Measurements from ENCODE around the gene RHPN2. TPM values are rescaled to one million over a fixed set of nuclear protein-coding genes. Genes with fewer than 3 reads are reported as not detected.

Gene RHPN2
- total RNA-seq, 1 donor from 2014 or later = 4.5 TPM

DNA sequence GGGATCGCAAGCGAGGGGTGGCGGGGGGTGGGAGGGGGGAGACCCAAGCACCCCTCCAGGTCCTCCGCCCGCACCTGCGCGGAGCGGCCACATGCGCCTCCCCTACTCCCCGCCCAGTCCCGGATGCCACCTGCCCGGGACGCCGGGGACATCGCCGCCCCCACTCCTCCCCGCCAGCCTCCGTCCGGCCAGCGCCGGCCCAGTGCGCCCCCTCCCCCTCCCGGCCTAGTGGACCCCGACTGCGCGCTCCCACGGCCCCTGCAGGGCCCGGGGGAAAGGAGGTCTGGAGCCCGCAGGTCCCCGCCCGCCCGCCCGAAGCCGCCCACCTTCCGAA lies 263 bp downstream of the RHPN2 start:
- DNase-seq (ENCODE audit: low spot score) = peak; percentile 16
- H3K9me3 Mint-ChIP-seq (ENCODE audit: unreplicated experiment) = no peaks in the 10 kb centered on the region
- H3K4me3 Mint-ChIP-seq (ENCODE audit: unreplicated experiment) = no peak overlapping the region
- H3K27me3 Mint-ChIP-seq (ENCODE audit: unreplicated experiment) = peaks cover 5% of the 10 kb centered on the region
- H3K36me3 Mint-ChIP-seq (ENCODE audit: low read depth, unreplicated experiment) = no peaks in the 10 kb centered on the region
- H3K27ac Mint-ChIP-seq (ENCODE audit: unreplicated experiment) = no peak overlapping the region
- TF ChIP-seq, protein P1, sequence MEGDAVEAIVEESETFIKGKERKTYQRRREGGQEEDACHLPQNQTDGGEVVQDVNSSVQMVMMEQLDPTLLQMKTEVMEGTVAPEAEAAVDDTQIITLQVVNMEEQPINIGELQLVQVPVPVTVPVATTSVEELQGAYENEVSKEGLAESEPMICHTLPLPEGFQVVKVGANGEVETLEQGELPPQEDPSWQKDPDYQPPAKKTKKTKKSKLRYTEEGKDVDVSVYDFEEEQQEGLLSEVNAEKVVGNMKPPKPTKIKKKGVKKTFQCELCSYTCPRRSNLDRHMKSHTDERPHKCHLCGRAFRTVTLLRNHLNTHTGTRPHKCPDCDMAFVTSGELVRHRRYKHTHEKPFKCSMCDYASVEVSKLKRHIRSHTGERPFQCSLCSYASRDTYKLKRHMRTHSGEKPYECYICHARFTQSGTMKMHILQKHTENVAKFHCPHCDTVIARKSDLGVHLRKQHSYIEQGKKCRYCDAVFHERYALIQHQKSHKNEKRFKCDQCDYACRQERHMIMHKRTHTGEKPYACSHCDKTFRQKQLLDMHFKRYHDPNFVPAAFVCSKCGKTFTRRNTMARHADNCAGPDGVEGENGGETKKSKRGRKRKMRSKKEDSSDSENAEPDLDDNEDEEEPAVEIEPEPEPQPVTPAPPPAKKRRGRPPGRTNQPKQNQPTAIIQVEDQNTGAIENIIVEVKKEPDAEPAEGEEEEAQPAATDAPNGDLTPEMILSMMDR (IDR thresholded peaks at IDR 0.05; ENCODE audit: unreplicated experiment) = no peak
- no peaks in the 10 kb centered on the region for H3K4me1 Mint-ChIP-seq (ENCODE audit: unreplicated experiment)

DNA sequence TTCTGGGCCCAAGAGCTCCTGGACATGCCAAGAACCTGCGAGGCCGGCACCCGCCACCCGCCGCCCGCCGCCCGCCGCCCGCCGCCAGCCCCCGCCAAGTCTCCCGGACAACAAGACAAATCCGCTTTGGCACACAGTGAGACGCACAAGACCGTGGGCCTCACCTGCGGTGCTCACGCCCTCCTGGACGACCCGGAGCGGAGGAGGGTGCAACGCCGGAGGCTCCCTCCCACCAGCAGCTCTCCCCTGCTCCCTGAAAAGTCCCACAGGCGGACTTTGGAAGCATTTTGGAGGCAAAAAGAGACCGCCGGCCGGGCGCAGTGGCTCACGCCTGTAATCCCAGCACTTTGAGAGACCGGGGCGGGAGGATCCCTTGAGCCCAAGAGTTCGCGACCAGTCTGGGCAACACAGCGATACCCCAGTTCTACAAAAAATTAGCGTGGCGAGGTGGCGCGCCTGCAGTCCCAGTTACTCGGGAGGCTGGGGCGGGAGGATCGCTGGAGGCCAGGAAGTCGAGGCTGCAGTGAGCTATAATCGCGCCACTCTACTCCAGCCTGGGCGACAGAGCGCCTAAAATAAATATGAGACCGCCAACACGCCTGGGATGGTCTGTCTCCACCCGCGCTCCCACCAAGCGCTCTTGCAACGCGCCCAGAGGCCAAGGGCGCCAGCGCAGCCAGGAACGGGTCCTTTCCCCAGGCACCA lies 783 bp downstream of the RHPN2 start:
- Mint-ChIP-seq H3K27ac (ENCODE audit: unreplicated experiment) (no peak overlapping the region), H3K4me1 (ENCODE audit: unreplicated experiment) (no peaks in the 10 kb centered on the region), H3K27me3 (ENCODE audit: unreplicated experiment) (peaks cover 5% of the 10 kb centered on the region), H3K4me3 (ENCODE audit: unreplicated experiment) (peak overlapping the region; percentile 79), H3K36me3 (ENCODE audit: low read depth, unreplicated experiment) (no peaks in the 10 kb centered on the region), H3K9me3 (ENCODE audit: unreplicated experiment) (no peaks in the 10 kb centered on the region)
- TF ChIP-seq, protein P1 (IDR thresholded peaks at IDR 0.05; ENCODE audit: unreplicated experiment) = no peak
- peak; percentile 11 for DNase-seq (ENCODE audit: low spot score)

DNA sequence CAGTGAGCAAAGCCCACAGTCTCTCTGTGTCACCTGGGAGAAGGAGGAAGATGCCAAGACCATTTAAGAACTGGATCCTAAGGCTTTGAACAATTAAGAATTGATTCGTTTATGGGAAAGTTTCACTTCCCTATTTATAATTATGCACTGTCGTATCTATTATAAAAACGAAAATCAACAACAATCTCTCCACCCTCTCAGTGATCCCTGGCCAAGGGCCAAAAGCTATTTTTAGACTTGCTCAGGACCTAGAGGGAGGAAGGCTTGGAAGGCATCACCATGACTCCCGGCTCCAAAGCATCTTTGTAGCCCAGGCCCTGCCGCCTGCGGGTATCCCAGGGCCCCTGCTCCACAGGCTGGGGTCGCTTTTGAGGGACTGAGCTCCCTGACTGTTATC lies 1.3 kb downstream of the RHPN2 start:
- Mint-ChIP-seq H3K27ac (ENCODE audit: unreplicated experiment) (no peak overlapping the region), H3K36me3 (ENCODE audit: low read depth, unreplicated experiment) (no peaks in the 10 kb centered on the region), H3K4me1 (ENCODE audit: unreplicated experiment) (no peaks in the 10 kb centered on the region), H3K4me3 (ENCODE audit: unreplicated experiment) (peak overlapping the region; percentile 51), H3K9me3 (ENCODE audit: unreplicated experiment) (no peaks in the 10 kb centered on the region), H3K27me3 (ENCODE audit: unreplicated experiment) (peaks cover 5% of the 10 kb centered on the region)
- TF ChIP-seq, protein P1 (IDR thresholded peaks at IDR 0.05; ENCODE audit: unreplicated experiment) = no peak
- DNase-seq (ENCODE audit: low spot score) = no peak

DNA sequence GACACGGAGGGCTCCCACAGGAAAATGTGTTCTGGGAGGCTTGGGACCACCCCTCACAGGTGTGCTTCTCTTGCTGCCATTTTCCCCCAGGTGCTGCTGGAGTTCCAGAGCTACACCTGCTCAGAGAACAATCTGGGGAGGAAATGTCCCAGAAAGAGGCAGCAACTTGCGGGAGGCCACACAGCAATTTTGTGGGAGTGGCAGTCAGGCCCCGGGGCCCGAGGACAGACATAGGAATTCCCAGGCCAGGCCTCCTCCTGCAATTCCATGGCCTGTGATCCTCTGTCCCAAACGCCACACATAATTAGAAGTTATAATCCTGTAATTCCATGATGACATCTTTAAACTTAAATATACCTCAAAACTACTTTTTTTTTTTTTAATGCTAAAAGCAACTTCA lies 1.8 kb downstream of the RHPN2 start:
- Mint-ChIP-seq H3K4me3 (ENCODE audit: unreplicated experiment) (peak overlapping the region; percentile 51), H3K36me3 (ENCODE audit: low read depth, unreplicated experiment) (no peaks in the 10 kb centered on the region)

DNA sequence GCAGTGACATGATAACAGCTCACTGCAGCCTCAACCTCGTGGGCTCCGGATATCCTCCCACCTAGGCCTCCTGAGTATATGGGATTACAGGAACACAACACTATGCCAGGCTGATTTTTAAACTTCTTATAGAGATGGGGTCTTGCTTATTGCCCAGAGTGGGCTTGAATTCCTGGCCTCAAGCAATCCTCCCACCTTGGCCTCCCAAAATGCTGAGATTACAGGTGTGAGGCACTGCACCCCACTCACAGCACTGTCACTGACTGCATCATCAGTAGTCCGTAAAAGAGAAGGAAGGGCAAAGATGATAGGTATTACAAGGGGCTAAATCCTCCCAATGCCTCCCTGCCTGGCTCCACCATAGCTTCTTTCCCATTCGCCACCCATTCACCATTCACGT lies 4.1 kb downstream of the RHPN2 start:
- no peak overlapping the region for H3K4me3 Mint-ChIP-seq (ENCODE audit: unreplicated experiment)
- H3K4me1 Mint-ChIP-seq (ENCODE audit: unreplicated experiment) = peaks cover 2% of the 10 kb centered on the region
- no peak overlapping the region for H3K27ac Mint-ChIP-seq (ENCODE audit: unreplicated experiment)
- DNase-seq (ENCODE audit: low spot score) = no peak
- no peaks in the 10 kb centered on the region for H3K9me3 Mint-ChIP-seq (ENCODE audit: unreplicated experiment)
- H3K36me3 Mint-ChIP-seq (ENCODE audit: low read depth, unreplicated experiment) = no peaks in the 10 kb centered on the region
- TF ChIP-seq, protein P1 (IDR thresholded peaks at IDR 0.05; ENCODE audit: unreplicated experiment) = no peak
- peaks cover 1% of the 10 kb centered on the region for H3K27me3 Mint-ChIP-seq (ENCODE audit: unreplicated experiment)

More for the DNA sequence above, 1.8 kb downstream of the RHPN2 start:
- no peak for DNase-seq (ENCODE audit: low spot score)
- TF ChIP-seq, protein P1 (IDR thresholded peaks at IDR 0.05; ENCODE audit: unreplicated experiment) = no peak
- no peaks in the 10 kb centered on the region for H3K4me1 Mint-ChIP-seq (ENCODE audit: unreplicated experiment)
- H3K27me3 Mint-ChIP-seq (ENCODE audit: unreplicated experiment) = peaks cover 5% of the 10 kb centered on the region
- no peak overlapping the region for H3K27ac Mint-ChIP-seq (ENCODE audit: unreplicated experiment)
- no peaks in the 10 kb centered on the region for H3K9me3 Mint-ChIP-seq (ENCODE audit: unreplicated experiment)
